Aorta (tissue), 5 donors: Measurements from ENCODE around the gene KLHL29. TPM values are rescaled to one million over a fixed set of nuclear protein-coding genes. Genes with fewer than 3 reads are reported as not detected.
A peak's percentile ranks its signal among the peaks of the same experiment; 100 is the strongest.

ENCODE experiments used
- ATAC-seq: fragments of 200-7000 bp; cut with Tn5 transposase; one replicate; pipeline ENCODE4 v1.9.1; 2022; ENCODE audit warnings: moderate library complexity; ENCODE audit not compliant: low FRiP score
- DNase-seq, 2 donors: peaks; one replicate each; pipeline ENCODE4 v3.0.0-alpha.2; 2020
- H3K27ac ChIP-seq, 2 donors: one replicate each; pipeline ENCODE4 v1.5.1; 2013; ENCODE audit warnings: low read length in 2 of 2, mild to moderate bottlenecking in 2 of 2, moderate library complexity in 2 of 2, control low read depth in 1 of 2, inconsistent platforms in 1 of 2, low read depth in 1 of 2
- H3K27me3 ChIP-seq, 2 donors: one replicate each; pipeline ENCODE4 v1.6.1; 2013; ENCODE audit warnings: control low read depth in 1 of 2, low read length in 1 of 2, mild to moderate bottlenecking in 1 of 2, moderate library complexity in 1 of 2; ENCODE audit not compliant: insufficient read depth in 2 of 2, control insufficient read depth in 1 of 2
- H3K36me3 ChIP-seq, 2 donors: one replicate each; pipeline ENCODE4 v1.6.1; 2013; ENCODE audit warnings: control low read depth in 1 of 2, low read length in 1 of 2, mild to moderate bottlenecking in 1 of 2; ENCODE audit not compliant: insufficient read depth in 2 of 2, control insufficient read depth in 1 of 2
- H3K4me1 ChIP-seq, 2 donors: one replicate each; pipeline ENCODE4 v1.6.1; 2013; ENCODE audit warnings: low read length in 2 of 2, control low read depth in 1 of 2, mild to moderate bottlenecking in 1 of 2, moderate library complexity in 1 of 2; ENCODE audit not compliant: insufficient read depth in 2 of 2, control insufficient read depth in 1 of 2
- H3K4me3 ChIP-seq, 2 donors: one replicate each; pipeline ENCODE4 v1.5.1; 2013; ENCODE audit warnings: low read length in 2 of 2, control low read depth in 1 of 2, mild to moderate bottlenecking in 1 of 2
- H3K9me3 ChIP-seq: one replicate; pipeline ENCODE4 v1.6.1; 2013; ENCODE audit warnings: mild to moderate bottlenecking, low read length; ENCODE audit not compliant: control insufficient read depth
- WGBS, 2 donors: extraction: QIAGEN DNeasy Blood & Tissue Kit; methylation state at CpG; one replicate each; pipeline ENCODE4 v1.1.7; 2013; 5-methylcytosine and 5-hydroxymethylcytosine counted together
- intact Hi-C, 2 donors: fragments of 100-400 bp; cut with DNase I; formaldehyde crosslinking; loops; one replicate each; pipeline versions ENCODE4 v1.14.2 to v1.15.0; 2022
- polyA plus RNA-seq, 2 donors: library from polyadenylated mRNA; stranded (reverse); fragments of 200-250 nt; gene quantifications; one replicate each; pipeline ENCODE4 v1.2.3, GENCODE V29; 2013
- total RNA-seq, 2 donors: library from RNA; stranded (reverse); fragmentation: NEBNext Ultra II Directional; extraction: Animal tissue kit (Norgen Biotek cat#: 25700); gene quantifications; one replicate each; pipeline ENCODE4 v1.2.1, GENCODE V29; 2021
- donor health status: healthy with polysubstance abuse.
- donor health status: Bipolar disorder and iron deficiency.
- donor health status: DM: no; HTN: no; CAD: no.
- donor health status: DM: no; HTN: no; CAD: no.
- donor health status: DM: yes; HTN: yes; CAD: no.

The KLHL29 gene
- total and polyA plus RNA-seq, 4 donors, result 0.75 to 13.4 (median 8.1) TPM

DNA sequence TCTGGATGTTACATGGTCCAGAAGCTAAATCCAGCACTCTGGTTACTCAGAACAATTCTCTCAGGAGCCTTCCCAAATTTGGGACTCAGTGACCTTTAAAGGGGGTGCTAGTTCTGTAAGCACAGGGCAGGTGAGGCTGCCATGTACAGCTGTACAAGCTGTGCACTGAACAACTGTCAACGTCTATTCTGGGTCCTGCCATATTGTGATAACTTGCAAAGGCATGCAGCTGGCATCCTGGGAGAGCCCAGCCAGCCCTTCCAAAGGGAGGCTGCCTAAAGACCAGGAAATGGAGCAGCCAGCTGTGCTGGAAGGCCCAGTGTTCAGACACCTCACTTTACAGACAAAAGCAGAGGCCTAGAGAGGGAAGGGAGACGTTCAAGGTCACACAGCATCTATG lies 204.8 kb downstream of the KLHL29 start:
- Histone ChIP-seq H3K9me3 (no peaks in the 10 kb centered on the region), H3K36me3 (no peaks in the 10 kb centered on the region), H3K27ac (no peak overlapping the region), H3K4me1 (no peaks in the 10 kb centered on the region), H3K4me3 (no peak overlapping the region), H3K27me3 (no peaks in the 10 kb centered on the region)
- DNase-seq (peak in 1 of 2 donors; percentile 62), ATAC-seq (no peak)
- intact Hi-C loops, result no loop called here
- 53 to 54% methylated on average over 2 of the region's 2 CpGs for WGBS, 2 donors

DNA sequence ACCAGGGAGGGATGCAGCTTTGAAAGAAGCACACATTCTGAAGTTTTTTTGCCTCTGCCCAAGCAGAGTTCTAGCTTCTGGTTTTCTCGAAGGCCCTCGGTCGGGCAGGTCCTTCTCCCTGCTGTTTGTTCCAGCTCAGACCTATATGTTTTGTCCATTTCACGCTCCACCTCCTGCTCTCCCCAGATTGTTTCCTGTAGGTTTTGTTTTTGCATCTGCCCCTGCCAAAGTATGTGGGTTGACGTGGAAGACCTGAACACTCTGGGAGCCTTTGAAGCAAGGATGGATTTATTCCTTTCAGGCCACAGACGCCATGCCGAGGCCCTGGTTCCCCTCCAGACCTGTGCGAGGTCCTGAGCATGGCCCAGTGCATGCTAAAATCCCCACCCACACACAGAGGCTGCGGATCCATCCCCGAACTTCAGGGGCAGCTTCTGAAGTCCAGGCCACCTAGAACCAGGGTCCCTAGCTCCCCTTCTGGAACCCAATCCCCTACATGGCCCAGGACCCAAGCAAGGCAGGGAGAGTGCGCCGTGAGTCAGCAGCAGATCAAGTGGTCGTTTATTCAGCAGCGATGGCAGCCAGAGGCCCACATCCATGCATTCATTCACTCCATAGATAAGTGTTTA lies 205.4 kb downstream of the KLHL29 start:
- H3K27me3 ChIP-seq, result no peaks in the 10 kb centered on the region
- H3K9me3 ChIP-seq, result no peaks in the 10 kb centered on the region
- 88 to 94% methylated on average over 14 of the region's 14 CpGs for WGBS, 2 donors
- H3K4me1 ChIP-seq, result no peaks in the 10 kb centered on the region
- no peaks in the 10 kb centered on the region for H3K36me3 ChIP-seq
- no peak overlapping the region for H3K27ac ChIP-seq
- ATAC-seq, result no peak
- no peak overlapping the region for H3K4me3 ChIP-seq
- peak in 1 of 2 donors; percentile 32 for DNase-seq
- intact Hi-C loops, result no loop called here

DNA sequence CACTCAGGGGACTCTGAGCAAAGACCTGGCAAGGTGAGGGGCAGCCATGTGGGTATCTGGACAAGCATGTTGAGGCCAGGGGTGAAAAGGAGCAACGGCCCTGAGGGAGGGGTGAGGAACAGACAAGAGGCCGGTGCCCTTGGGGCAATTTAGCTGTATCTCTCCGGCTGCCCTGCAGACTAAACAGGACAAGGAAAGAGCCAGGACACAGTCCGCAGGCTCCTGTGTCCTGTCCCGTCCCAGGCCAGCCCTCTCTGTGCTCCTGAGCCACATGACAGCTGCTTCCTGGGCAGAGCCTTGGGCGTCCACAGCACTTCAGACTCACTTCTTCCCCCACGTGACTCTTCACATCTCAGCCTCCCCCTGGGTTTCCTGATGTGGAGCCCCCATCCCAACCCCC lies 206.1 kb downstream of the KLHL29 start:
- H3K9me3 ChIP-seq, result no peaks in the 10 kb centered on the region
- H3K4me1 ChIP-seq, result no peaks in the 10 kb centered on the region
- H3K27me3 ChIP-seq, result no peaks in the 10 kb centered on the region
- ATAC-seq (no peak), DNase-seq (peak in 1 of 2 donors; percentile 41)
- no peak overlapping the region for H3K4me3 ChIP-seq
- H3K27ac ChIP-seq, result no peak overlapping the region
- WGBS, 2 donors, result 90 to 94% methylated on average over 7 of the region's 7 CpGs
- intact Hi-C loops, result no loop called here
- no peaks in the 10 kb centered on the region for H3K36me3 ChIP-seq

DNA sequence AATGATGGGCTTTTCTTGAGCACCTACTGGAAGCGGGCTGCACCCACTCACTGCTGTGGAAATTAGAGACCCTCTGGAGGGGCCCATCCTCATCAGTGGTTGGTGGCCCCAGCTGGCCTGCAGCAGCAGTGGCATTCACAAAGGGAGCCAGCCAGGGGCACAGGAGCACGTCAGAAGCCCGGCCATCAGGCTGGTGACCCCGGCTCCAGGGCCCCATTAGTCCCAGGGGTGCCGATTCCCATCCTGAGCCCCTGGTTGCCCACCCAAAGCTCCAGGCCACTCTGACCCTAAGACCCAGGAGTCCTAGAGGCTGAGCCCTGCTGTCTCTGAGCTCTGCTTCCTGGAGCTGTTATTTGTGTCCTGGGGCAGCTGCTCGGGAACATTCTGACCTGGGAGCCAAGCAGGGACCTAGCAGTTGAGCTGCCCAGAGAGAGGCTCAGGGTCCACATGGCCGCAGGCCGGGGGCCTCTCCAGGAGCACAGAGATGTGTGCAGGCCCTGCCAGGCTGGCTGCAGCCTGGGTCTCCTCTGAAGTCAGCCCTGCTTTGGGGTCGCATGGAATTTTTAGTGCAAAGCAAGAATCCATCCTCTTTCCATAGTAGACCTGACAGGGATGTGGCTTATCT lies 207.2 kb downstream of the KLHL29 start:
- H3K36me3 ChIP-seq, result no peaks in the 10 kb centered on the region
- intact Hi-C loops, result no loop called here
- H3K4me3 ChIP-seq, result no peak overlapping the region
- peak in 1 of 2 donors; percentile 63 for DNase-seq
- H3K27ac ChIP-seq, result no peak overlapping the region
- no peaks in the 10 kb centered on the region for H3K9me3 ChIP-seq
- no peaks in the 10 kb centered on the region for H3K27me3 ChIP-seq
- 95 to 96% methylated on average over 9 of the region's 9 CpGs for WGBS, 2 donors
- no peak for ATAC-seq
- no peaks in the 10 kb centered on the region for H3K4me1 ChIP-seq

DNA sequence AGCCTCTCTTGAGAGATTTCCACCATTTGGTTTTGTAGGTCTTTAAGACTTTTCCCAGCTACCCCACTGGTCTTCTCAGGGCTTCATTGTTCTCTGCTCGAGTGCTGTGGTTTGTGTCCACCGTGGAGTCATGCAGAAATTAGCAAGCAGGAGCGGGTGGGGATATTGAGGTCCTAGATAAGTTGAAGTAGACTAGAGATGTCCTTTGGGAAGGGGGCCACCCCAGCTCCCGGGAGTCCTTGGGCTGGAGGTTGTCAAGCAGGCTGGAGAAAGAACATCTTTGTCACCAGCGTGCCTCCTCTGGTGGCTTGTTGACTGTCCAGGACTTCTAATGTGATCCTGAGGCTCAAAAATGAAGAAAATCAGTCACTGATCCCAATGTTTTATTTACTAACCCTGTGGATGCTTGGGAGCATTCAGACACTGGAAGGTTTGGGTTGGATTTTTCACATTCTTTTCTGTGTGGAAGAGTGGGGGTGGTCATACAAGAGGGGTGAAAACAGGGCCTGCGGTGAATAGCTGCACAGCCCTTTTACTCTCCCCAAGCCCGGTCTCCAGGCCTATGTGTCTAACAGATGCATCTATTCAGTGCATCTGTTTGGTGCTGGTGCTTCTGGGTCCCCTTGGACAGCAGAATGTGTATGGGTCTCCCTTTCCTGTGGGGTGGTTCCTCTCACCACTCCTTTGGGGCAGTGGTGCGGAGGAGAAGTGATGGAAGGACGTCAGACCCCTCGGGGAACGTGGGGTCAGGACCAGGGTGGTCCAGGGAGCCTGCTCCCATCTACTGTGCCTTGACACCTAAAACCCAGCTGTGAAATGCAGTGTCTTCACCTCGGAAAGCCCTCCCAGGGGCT lies 208.1 kb downstream of the KLHL29 start:
- no peaks in the 10 kb centered on the region for H3K27me3 ChIP-seq
- intact Hi-C loops, result no loop called here
- no peak overlapping the region for H3K27ac ChIP-seq
- WGBS, 2 donors, result 95 to 97% methylated on average over 12 of the region's 12 CpGs
- no peaks in the 10 kb centered on the region for H3K9me3 ChIP-seq
- H3K4me3 ChIP-seq, result no peak overlapping the region
- no peaks in the 10 kb centered on the region for H3K4me1 ChIP-seq
- H3K36me3 ChIP-seq, result no peaks in the 10 kb centered on the region
- DNase-seq, result peak in 1 of 2 donors; percentile 60
- no peak for ATAC-seq

DNA sequence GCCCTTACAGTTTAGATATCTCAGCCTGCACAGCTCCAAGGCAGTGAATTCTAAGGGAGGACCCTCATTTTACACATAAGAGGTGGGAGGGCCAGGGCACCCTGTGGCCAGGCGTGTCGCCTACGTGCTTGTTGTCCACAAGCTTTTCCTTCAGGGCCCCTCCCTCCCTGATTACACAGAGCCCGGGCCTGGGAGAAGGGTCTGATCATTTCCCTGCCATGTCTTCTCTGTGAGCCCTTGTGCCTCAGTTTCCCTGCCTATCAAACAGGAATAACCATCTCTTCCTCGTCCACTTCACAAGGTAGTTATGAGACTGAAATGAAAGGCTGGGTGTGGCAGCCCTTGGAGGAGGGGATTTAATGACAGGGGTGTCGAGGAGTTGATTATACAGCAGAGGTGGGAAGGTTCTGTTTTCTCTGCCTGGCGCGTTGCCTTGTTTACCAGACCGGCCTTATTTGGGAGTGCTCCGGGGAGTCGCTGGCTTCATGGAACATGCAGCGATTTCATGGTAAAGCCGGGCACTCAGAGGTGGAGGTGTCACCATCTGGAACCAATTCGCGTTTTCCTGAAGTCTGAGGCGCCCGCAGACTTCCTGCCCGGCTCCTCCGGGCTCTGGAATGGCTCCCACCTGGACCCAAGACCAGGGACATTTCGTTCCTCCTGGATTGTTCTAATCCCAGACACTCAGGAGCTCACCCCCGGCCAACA lies 208.9 kb downstream of the KLHL29 start:
- no peaks in the 10 kb centered on the region for H3K36me3 ChIP-seq
- intact Hi-C loops, result no loop called here
- WGBS, 2 donors, result 85% methylated on average over 20 to 21 of the region's 21 CpGs
- H3K9me3 ChIP-seq, result no peaks in the 10 kb centered on the region
- no peak overlapping the region for H3K4me3 ChIP-seq
- ATAC-seq (no peak), DNase-seq (peak in 1 of 2 donors; percentile 50)
- no peaks in the 10 kb centered on the region for H3K4me1 ChIP-seq
- H3K27ac ChIP-seq, result no peak overlapping the region
- no peaks in the 10 kb centered on the region for H3K27me3 ChIP-seq

DNA sequence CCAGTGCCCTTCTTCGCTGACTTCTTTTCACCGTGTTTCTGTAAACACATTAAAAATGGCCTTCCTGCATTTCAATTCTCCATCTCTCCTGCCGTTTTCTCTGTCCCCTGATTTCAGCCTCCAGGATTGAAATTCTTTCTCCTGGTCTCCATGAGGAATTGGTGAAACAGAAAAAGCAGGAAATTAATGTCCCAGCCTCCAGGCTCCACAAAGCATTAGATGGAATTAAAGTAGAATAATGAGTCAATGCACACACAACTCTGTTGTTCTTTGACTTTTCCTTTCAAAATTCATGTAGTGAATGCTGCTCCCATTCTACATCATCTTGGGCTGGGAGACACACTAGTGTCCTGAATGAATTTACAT lies 209.5 kb downstream of the KLHL29 start:
- Histone ChIP-seq H3K27me3 (no peaks in the 10 kb centered on the region), H3K36me3 (no peaks in the 10 kb centered on the region), H3K9me3 (no peaks in the 10 kb centered on the region), H3K4me1 (no peaks in the 10 kb centered on the region), H3K27ac (no peak overlapping the region), H3K4me3 (no peak overlapping the region)
- intact Hi-C loops, result no loop called here
- WGBS, 2 donors, result 75 to 79% methylated on average over 3 of the region's 3 CpGs
- DNase-seq, result no peak
- ATAC-seq, result no peak

DNA sequence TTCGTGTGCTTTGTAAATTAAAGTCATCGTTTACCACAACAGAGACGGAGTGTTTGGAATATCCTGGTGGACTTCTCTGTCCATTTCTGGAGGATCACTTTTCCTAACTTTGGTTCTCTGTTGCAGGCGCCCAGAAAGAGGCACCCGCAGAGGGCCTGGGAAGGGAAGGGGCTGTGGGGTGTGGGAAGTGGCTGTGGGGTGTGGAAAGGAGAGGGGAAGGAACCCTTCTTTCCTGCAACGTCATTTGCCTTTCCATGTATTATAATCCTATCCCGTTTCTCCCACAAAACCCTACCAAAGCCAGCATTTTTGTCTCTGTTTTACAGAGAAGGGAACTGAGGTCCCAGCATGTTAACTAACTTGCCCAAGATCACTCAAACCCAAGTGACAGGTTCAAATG lies 210.0 kb downstream of the KLHL29 start:
- DNase-seq, result peak in 1 of 2 donors; percentile 27
- WGBS, 2 donors, result 95 to 96% methylated on average over 7 of the region's 7 CpGs
- Histone ChIP-seq H3K4me1 (no peaks in the 10 kb centered on the region), H3K27me3 (no peaks in the 10 kb centered on the region), H3K9me3 (no peaks in the 10 kb centered on the region), H3K4me3 (no peak overlapping the region), H3K27ac (peak overlapping the region in 1 of 2 donors; percentile 3), H3K36me3 (no peaks in the 10 kb centered on the region)
- no peak for ATAC-seq
- intact Hi-C loops, result no loop called here
